HL-60 (cell line): Measurements from ENCODE around the gene ZSWIM9.

Source experiments
- CTCF ChIP-seq: IDR thresholded peaks from one replicate; pipeline ENCODE4 v1.5.1; 2011; ENCODE audit warnings: low read length, control low read depth, inconsistent platforms; ENCODE audit not compliant: insufficient read depth
- REST ChIP-seq: IDR thresholded peaks from 2 replicates; pipeline ENCODE4 v1.6.1; 2012; ENCODE audit warnings: low read depth; ENCODE audit not compliant: insufficient replicate concordance

DNA sequence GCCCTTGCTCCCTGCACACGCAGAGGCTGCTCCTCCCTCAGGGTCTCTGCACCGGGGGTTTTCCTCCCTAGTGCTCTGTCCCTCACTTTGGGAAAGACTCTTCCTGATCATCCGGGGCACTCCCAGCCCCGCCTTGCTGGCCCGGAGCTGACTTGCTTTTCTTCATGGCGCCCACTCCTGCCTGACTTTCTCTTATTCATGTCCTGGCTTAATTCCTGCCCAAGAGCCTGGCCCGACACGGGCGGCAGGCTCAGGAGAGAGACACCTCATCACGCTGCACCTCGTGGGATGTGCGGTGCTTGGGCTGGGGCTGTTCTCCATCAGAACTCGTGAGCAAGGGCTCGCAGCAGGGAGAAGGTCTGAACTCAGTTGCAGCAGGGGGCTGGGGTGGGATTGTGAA, 48.1 kb upstream of the ZSWIM9 start:
- TF ChIP-seq CTCF = no peak
- no peak for TF ChIP-seq REST
